Measurements from ENCODE around the gene SND1.

Gene SND1

DNA sequence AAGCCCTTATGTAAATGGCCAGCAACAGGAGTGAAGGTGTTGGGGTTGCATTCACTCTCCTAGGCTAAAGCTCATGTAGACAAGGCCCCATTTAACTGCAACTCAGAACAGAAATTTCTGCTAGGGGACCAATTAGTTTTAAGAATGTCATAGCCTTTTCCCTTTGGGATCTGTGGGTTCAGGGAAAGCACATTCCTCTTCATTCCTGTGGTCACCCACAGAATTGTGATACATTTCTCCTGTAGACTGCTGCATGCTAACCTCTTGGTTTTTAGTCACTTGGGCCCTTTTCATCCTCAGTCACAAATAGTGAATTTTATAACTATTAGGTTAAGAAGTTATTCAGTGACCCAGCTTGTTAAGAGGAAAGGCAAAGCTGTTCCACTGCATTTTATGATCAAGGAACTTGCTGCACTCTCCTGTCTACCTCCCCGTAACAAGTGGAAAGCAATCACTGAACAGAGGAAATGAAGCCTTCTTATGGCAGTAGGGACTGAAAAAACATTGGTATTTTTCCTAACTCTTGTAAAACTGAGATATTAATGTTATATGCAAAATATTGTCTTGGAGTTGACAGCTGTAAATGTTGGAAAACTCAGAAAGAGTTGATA is 124.9 kb downstream of the SND1 start:
- DNase-seq = no peak

DNA sequence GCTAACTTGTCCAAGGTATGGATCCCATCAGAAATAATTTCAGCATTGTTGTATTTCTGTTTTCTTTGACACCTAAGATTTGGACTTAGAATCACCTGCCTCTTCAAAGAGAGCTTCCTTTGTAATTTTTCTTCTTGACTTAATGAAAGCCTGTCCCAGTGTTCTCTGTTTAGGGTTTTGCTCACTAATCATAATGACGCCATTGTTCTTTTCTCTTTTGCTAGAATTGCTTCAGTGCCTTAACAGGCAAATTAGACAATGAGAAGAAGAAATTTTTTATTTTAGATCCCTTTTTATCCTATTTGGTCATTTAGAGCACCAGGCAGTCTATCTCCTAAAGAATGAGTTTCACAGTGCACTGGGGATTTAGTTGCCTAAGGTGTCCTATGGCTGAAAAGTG is 128.5 kb downstream of the SND1 start:
- no peak for DNase-seq

DNA sequence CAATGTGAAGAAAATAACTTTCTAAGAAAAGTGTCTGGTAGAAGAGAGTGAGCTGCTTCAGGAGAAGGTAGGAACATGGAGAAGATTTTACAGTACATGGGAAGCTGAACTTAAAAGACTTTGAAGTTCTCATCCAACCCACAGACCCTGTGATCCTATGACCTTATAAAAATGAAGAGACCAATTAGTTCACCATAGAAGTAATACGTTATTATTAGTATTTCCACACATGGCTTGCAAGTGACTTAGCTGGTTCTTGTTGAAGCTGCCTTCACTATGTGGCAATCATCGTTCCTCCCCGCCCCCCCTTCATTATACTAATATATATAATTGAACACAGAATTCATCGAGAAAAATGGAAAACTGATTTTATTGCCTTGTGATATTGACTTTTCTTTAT is 129.1 kb downstream of the SND1 start:
- no peak for DNase-seq

DNA sequence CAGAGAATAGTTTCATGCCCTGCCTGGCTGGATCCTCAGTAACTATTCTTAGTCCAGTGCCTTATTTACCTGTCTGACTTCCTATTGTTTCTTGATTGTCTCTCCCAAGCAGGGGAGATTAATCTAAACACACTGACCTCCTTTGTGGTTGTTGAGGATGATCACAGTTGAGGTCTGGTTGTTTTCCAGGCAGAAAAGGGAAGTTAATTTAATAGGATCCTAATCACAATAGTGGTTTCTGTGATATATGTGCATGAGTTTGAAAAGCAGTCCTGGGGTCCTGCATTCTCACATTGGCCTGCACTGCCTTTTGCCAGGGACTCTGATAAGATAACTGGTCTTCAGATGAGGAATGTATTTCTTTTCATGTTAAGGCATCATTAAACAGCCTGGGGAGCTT is 130.1 kb downstream of the SND1 start:
- DNase-seq = no peak

DNA sequence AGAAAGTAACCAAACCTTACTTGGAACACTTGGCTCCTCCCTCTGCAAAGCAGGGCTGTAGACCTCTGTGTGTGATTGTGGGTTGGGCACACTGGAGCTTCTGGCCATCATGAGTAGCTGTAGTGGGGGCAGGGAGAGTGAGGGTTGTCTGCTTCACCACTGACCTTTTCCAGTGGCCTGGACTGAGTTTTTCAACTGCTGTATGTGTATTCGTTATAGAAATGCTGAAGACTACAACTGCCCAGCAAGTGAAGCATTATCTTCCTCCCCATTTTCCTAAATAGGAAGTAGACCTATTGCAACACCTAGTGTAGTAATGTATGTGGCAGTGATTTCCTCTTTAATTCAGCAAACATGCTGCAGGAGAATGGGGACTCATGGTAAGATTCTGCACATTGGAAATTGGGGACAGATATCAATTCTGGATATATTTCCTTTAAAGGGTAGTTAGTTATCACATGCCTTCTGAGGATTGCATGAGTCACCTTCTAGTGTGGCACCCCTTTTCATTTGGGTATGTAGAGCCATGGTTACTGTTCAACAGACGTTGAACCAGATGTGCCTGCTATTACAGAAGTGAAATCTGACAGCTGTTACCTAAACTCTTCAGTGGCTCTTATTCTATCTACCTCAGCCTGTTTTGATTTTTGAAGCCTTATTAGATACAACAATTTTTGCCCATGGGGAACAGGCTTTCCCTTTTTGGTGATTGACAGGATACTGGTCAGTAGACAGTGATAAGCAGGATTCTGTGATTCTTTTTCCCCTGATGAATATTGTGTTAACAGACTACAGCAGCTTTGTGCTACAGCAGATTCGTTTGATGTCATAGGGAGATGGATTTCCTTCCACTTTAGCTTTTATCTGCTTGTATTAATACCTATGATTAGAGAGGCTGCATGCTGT is 130.9 kb downstream of the SND1 start:
- DNase-seq = no peak

DNA sequence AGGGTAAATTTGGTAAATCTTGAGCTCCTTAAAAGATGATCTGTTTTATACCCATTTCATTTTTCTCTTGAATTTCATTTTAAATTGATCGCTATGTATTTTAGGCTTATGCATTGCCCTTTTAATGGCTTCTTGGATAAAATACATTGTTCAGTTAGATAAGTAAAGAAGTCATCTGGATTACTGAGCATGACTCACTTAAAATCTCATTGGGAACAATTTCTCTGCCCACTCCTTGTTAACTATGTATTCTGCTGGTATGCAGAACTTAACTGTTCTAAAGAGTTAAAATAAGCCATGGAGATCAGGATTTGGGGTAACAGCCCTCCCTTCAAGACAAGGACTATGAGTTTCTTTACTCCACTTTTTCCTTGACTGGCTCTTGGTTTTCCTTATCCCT is 134.2 kb downstream of the SND1 start:
- no peak for DNase-seq

DNA sequence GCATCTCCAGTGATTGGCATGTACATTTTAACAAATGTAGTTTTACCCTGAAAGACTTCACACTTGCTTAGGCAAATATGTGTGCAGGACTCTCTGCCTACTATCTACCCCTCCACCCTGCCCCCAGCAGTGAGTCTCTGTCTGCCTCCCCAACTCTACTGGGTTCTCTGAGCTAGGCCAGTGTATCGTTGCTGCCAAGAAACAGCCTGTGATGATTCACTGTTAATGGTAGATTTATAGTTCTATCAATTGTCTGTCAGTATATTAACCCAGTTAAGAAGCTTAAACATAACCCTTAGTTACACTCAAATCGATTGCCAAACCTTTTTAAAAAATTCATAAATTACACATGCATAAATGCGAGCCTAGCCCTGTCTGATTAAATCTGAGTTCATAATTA is 137.0 kb downstream of the SND1 start:
- DNase-seq = no peak

DNA sequence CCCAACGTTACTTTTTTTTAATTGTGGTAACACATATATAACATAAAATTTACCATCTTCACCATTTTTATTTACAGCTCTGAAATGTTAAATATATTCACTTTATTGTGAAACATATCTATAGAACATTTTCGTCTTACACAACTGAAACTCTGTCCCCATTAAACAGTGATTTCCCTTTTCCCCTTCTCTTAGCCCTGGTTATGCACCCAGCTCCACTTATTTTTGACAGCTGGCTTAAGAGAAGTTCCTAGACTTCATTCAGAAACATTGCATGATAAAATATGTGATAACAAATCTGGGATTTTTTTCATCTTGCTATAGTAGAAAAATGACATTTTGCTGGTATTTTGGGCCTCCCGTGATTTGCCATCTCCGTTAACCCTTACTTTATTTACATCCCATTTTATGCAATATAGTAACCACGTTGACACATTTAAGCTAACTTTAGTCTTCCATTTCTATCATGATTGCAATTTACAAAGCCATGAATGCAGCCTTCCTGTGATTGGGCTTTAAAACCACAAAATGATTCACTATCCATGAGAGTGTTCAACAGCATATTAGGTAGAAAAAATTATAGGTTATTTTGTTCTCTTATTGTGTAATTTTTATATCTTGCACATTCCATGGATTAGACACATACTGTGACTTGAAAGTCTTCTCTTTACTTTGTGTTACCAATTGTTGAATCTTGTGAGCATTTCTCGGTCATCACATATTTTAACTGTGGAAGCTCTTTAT is 139.6 kb downstream of the SND1 start:
- no peak for DNase-seq

DNA sequence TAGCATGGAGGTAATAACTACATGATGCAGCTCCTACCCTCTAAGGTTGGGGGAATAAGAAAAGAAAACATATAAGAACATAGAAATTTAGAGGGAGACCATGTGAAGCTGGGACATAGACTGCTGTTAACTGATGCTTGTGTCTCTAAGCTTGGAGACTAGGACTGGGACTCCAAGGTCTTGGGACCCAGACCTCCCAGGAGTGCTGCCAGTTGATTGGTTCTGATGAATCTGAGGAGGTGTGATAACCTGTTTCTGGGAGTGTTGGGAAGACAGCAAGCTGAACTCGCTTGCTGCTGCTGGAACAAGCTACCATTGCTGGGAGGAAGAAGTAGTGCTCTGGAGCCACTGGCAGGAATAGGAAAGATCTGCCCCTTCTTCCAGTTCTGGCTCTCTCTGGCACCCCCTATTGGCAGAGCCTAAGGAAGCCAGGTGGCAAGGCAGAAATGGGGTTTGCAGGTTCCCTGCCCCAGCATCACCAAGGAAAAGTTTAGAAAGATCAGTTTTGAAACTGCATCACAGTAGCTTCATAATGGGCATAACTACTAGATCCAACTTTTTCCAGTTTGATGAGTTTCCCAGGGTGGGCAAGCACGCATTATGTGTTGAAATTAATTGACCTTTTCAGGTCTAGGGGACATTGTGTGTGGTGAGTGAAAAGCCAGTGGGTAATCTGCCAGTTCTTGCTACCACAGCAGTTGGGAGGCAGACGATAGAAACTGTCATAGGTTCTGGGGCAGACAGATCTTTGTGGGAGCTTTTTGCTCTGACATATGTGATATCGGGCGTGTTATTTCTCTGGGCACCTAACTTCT is 140.7 kb downstream of the SND1 start:
- no peak for DNase-seq

DNA sequence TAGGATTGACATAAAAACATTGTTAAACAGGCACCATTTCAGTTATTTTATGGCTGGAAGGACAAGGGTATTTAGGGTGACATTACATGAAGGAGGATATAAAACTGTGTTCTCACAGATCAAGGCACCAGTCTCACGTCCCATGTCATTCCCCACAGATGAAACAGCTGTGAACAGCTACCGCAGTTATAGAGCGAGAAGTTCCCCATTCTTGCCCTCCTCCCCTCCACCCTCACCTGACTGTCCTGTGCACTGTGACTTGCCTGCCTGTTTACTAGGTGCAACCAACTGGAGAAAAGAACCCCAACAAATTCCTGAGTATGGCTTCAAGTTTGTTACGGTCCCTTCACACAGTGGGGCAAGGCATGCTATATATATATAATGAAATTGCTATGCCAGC is 141.6 kb downstream of the SND1 start:
- no peak for DNase-seq

DNA sequence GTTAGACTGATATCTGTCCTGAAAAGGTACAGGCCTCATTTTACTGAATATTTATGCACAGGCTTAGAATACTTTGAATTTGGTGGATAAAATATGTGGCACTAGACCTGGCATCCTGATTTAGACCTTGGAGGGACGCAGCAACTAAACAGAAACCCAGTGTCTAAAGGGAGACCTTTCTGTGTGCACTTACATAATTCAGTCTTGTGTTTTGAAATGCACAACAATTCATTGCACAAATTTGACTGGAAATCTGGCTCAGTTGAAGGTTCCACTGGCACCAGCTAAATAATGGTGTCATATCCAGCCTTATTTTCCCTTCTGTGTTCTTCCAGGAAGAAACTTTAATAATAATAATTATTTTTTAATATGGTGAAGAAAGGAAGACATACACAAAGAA is 142.1 kb downstream of the SND1 start:
- no peak for DNase-seq

DNA sequence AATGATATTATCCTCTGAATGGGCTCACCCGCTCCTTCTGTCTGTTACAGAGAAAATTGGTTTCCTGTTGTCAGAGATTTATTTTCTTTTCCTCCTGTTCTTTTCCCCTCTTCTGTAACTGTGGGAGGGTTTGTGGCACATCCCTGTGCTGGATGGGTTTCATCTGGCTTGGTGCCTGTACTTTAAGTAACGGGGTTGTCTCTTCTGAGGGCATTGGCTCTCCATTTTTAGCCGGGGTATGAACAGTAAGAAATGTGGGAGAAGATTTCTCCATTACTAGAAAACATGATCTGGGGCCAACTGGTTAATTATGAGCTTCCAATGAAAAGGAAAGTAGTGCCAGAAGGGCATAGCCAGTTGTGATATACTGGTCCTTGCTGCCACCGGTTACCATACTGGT is 142.6 kb downstream of the SND1 start:
- DNase-seq = no peak

DNA sequence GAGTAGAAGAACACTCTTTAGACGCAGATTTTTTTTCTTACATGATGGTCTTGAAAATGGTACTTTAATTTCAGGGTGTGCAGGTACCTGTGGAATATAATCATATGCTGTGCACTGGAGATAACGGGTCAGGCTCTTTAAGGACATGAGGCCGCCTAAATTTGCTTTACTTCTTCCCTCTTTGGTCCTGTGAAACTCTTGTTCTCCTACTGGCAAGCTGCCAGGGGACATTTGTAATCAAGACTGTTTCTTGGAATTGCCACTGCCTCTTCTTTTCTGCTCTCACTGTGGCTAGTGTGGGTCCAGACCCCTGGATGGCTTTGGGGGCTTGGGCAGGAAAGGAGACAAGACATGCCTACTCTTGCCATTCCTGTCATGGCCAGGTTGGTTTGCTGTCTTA is 146.0 kb downstream of the SND1 start:
- DNase-seq = no peak

DNA sequence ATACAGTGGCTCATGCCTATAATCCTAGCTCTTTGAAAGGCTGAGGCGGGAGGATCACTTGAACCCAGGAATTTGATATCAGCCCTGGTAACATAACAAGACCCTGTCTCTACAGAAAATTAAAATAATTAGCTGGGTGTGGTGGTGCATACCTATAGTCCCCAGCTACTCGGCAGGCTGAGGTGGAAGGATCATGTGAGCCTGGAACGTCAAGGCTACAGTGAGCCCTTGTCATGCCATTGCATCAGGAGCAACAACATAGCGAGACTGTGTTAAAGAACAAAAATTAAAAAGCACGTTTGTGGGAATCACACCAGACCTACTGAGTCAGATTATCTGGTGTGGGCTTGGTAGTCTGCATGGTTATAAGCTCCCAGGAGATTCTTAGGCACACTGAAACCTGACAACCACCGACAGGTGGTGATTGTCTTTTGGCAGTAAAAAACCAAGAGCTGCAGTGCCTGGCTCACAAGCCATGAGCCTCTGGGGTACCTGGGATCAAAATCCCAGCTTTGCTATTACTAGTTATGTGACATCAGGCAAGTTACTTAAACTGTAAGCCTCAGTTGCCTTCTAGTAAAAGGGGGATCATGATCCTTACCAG is 146.9 kb downstream of the SND1 start:
- no peak for DNase-seq

DNA sequence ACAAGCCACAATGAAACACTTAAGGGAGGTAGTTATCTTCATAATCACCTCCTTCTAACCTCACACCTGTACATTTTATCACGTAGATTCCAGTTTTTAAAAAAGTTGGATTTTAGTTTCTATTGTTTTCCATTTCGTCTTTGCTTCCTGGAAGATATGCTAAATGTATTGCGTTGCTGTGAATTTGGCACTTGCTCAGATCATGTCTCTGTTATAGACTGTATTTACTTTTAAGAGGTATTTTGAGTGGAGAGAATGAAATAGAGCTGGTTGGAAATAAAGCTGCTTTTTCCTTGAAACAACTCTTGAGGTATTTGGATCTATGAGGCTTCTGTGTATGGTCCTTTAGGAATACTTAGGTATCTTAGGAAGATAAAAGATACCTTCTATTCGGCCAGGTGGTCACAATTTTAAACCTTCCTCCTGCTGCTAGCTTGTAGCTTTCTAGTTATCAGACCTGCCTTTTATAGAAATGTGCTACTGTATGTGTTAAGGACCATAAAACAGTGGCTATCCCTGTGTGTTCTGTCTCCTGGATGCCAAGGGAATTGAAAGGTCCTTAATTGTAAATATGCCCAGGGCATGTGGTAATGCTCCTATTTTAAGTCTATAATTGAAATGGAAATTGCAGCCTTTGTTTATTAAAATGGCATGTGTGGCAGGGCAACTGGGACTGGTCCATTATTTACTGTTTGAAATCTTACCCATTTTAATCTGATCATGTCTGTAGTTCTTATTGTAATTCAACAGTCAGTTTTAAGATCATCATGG is 147.7 kb downstream of the SND1 start:
- no peak for DNase-seq

DNA sequence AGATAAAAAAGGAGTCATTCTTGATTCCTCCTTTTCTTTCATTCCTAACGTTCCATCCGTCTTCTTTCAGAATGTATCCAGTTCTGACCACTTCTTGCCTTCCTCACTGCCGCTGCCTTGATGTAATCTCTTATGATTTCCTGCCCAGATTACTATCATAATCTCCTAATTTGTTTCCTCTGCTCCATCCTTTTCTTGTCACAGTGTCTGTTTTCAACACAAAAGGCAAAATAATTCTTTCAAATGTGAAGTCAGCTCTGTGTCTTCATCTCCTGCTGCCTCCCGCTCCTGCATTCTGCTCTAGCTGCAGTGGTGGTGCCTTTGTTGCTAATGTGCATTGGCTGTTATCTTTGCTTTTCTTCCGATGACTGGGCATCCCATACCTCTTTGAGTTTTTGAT is 150.9 kb downstream of the SND1 start:
- no peak for DNase-seq

DNA sequence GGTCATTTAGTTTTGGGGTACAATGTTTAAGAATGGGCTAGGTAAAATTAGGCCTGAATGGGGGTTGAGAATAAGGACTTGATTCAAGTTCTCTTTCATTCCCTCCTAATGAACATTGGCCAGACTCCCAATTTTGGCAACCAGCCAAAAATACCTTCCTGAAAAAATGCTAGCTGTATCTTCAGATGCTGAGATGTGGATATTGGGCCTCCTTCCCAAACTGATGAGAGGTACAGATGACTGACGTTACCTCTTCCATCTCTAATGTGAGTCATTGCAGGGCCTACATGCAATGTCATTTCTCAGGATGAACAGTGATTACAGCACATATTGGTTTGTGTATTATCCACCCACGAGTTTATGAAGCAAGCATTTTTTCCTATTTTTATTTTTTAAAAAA is 151.6 kb downstream of the SND1 start:
- DNase-seq = no peak

DNA sequence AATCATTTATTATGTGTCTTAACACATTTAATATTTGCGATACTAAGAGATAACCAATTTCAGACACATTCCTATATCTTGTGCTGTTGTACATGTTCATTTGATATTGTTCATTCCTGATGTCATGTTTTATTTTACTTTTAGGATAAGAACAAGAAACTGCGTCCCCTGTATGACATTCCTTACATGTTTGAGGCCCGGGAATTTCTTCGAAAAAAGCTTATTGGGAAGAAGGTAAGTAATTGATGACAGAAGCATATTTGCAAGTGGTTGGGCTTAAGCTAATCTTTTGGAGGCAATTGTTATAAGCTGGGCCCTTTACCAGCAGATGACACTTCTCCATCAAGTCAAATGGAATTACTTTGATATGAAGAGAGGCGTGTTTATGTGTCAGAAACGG is 155.3 kb downstream of the SND1 start:
- DNase-seq = no peak

DNA sequence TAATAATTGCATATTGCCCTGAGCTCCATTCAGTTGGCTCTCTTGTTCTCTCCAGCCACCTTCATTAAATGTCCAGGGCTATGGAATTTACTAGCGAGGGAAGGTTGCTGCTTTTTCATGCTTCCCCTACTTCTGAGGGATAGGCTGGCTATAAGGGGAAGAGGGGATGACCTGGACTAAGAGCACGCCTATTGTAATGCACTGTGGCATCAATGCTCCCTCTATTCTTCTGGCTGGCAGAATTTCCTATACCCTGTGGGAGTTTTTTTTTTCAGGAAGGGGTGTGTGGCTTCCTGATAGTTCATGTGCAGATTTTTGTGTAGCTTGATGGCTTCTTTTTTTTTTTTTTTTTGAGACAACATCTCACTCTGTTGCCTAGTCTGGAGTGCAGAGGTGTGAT is 155.8 kb downstream of the SND1 start:
- DNase-seq = no peak

DNA sequence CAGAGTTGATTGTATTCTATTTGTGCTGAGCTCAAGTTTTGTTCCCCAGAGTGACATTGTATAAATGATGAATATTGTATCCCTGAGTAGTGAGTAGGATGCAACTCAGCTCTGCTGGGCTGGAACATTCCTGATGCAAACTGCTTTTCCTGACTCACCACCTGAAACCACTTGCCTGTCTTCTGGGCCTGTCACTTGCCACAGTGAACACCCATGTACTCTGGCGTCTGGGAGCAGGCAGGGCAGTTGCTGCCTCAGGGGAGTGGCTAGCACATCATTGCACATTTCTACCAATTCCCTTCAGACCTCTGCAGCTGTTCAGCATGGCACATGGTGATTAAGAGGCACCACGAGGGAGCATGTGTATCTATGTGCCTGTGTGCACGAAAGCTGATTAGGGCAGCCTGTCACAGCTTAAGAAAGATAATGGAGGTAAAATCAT is 157.3 kb downstream of the SND1 start:
- no peak for DNase-seq

DNA sequence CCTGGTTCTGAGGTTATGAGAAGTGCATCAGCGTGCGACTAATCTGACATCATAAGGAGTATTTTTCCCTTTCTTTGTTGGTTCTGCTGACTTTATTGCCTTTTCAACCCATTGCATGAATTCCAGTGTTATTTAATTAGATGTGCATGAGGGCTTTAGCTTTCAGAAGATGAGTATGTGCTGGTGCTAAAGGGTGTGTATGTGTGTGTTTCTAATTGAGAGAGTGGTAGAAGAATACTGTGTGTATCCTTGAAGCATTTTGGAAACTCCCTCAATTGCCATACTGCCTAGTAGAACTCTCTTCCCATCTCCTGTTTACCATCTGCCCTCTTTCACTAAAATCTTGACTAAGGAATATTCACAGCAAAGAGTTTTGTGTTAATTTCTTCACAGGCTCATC is 158.1 kb downstream of the SND1 start:
- no peak for DNase-seq
